ENCODE results near the gene LRRC75B. TPM values are rescaled to one million over a fixed set of nuclear protein-coding genes. Genes with fewer than 3 reads are reported as not detected.

The LRRC75B gene
- total and polyA plus RNA-seq, 2 of the 8 experiments (the other 6 are each of a cell fraction or from before 2014, with no cell fraction given): 12.2 to 26.6 TPM

DNA sequence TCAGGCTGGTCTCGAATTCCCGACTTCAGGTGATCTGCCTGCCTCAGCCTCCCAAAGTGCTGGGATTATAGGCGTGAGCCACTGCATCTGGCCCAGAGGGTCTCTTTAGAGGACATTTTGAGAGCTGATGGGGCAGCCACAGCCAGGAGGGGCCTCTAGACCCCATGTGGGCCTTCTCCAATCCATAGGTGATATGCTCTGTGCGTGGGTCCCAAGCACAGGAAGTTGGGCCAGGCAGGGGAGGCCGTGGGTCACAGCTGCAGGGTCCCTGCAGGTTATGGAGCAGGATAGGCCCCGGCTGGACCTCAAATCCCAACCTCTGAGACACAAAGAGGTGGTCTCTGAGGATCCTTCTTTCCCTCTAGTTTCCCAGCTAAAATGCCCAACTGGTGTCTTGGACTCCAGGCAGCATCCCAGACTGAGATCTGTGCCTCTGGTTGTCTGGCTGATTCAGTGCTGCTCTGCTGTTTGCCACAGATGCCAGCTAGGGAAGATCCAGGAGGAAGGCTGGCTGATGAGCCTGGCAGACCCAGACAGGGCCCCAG lies 1.5 kb downstream of the LRRC75B start (continued):
- no peak for TF ChIP-seq MAFK (IDR thresholded peaks at IDR 0.05; ENCODE audit: low read depth, low read length)
- no peak for TF ChIP-seq TAF1 (IDR thresholded peaks at IDR 0.05; ENCODE audit: low read depth, low read length)
- TF ChIP-seq SIN3A (conservative IDR thresholded peaks at IDR 0.05 in 1 of 2, IDR thresholded peaks at IDR 0.05 in 1 of 2; ENCODE audit: low read depth in 1 of 2, low read length in 2 of 2): no peak
- no peak for TF ChIP-seq JUND (IDR thresholded peaks at IDR 0.05; ENCODE audit: low read length)
- no peak for TF ChIP-seq SAP30 (IDR thresholded peaks at IDR 0.05; ENCODE audit: insufficient read depth, insufficient replicate concordance, low read length)
- TF ChIP-seq CTBP2 (IDR thresholded peaks at IDR 0.05; ENCODE audit: borderline replicate concordance, insufficient read depth, insufficient read length, low read length): no peak
- TF ChIP-seq SIRT6 (IDR thresholded peaks at IDR 0.05; ENCODE audit: low read length): no peak
